K562 (cell line): ENCODE results near the gene ARMH1. TPM values are rescaled to one million over a fixed set of nuclear protein-coding genes. Genes with fewer than 3 reads are reported as not detected.

Experiments
- BRF1 ChIP-seq: IDR thresholded peaks from 3 replicates; pipeline ENCODE4 v1.6.1; 2011; ENCODE audit warnings: borderline replicate concordance, mild to moderate bottlenecking; ENCODE audit not compliant: insufficient read length; ENCODE audit errors: extremely low read depth
- CBFA2T2 ChIP-seq: fragments of 450-650 bp; conservative IDR thresholded peaks from 2 replicates; pipeline ENCODE4 v1.6.1; 2017; ENCODE audit warnings: mild to moderate bottlenecking
- CBX1 ChIP-seq: sonication (generic); IDR thresholded peaks from 2 replicates; pipeline ENCODE4 v1.6.1; 2016; ENCODE audit warnings: antibody characterized with exemption, low read depth, mild to moderate bottlenecking
- COPS2 ChIP-seq: fragments of 450-650 bp; conservative IDR thresholded peaks from 2 replicates; pipeline ENCODE4 v1.6.1; 2016; ENCODE audit warnings: mild to moderate bottlenecking, moderate library complexity
- ELF2 ChIP-seq: fragments of 250-450 bp; sonication (Bioruptor Pico); IDR thresholded peaks from 2 replicates; pipeline ENCODE4 v1.5.0; 2021; ENCODE audit warnings: mild to moderate bottlenecking
- IFI16 ChIP-seq: fragments of 250-450 bp; sonication (Bioruptor Pico); IDR thresholded peaks from 2 replicates; pipeline ENCODE4 v2.1.2; 2022; ENCODE audit warnings: mild to moderate bottlenecking, inconsistent platforms
- MTA3 ChIP-seq: fragments of 450-650 bp; formaldehyde crosslinking; IDR thresholded peaks from 2 replicates; pipeline ENCODE4 v1.6.1; 2017; ENCODE audit warnings: mild to moderate bottlenecking, borderline replicate concordance
- MYC ChIP-seq, 2 experiments: fragments of 250-450 bp in 1 of 2; sonication (Bioruptor Pico) in 1 of 2; IDR thresholded peaks; 2 replicates each; pipeline versions ENCODE4 v1.5.1 to v1.6.1; 2012 to 2021; ENCODE audit warnings: low read depth in 2 of 2, borderline replicate concordance in 1 of 2, improper control_type of control experiment in 1 of 2, low read length in 1 of 2, mild to moderate bottlenecking in 1 of 2, moderate library complexity in 1 of 2
- NFIC ChIP-seq: fragments of 450-650 bp; IDR thresholded peaks from 2 replicates; pipeline ENCODE4 v1.6.1; 2017; ENCODE audit warnings: mild to moderate bottlenecking, inconsistent platforms
- PHF8 ChIP-seq: fragments of 200-600 bp; sonication (generic); IDR thresholded peaks from 2 replicates; pipeline ENCODE4 v1.6.1; 2012; ENCODE audit warnings: mixed run types, mild to moderate bottlenecking, inconsistent platforms, low read length, moderate library complexity, borderline replicate concordance
- RBFOX2 ChIP-seq: fragments of 200-400 bp; formaldehyde crosslinking; IDR thresholded peaks from 2 replicates; pipeline ENCODE4 v1.6.1; 2017; ENCODE audit warnings: low read depth, mild to moderate bottlenecking, low read length, moderate library complexity
- RFX5 ChIP-seq: IDR thresholded peaks from 2 replicates; pipeline ENCODE4 v1.6.1; 2011; ENCODE audit warnings: low read depth, mild to moderate bottlenecking, improper control_type of control experiment, low read length
- RNF2 ChIP-seq: sonication (generic); IDR thresholded peaks from 2 replicates; pipeline ENCODE4 v1.6.1; 2016
- SRSF1 ChIP-seq: fragments of 200-400 bp; formaldehyde crosslinking; IDR thresholded peaks from 2 replicates; pipeline ENCODE4 v1.6.1; 2017; ENCODE audit warnings: mild to moderate bottlenecking, low read depth, low read length, moderate library complexity
- U2AF1 ChIP-seq: fragments of 200-400 bp; formaldehyde crosslinking; optimal IDR thresholded peaks from 2 replicates; pipeline ENCODE3; 2017; ENCODE audit warnings: mild to moderate bottlenecking, low read depth, low read length, moderate library complexity
- YY1 ChIP-seq, 3 experiments: IDR thresholded peaks; 2 replicates each; pipeline ENCODE4 v1.6.1; 2011; ENCODE audit warnings: low read length in 2 of 3, mild to moderate bottlenecking in 2 of 3, moderate library complexity in 2 of 3, borderline replicate concordance in 1 of 3, control low read depth in 1 of 3, low read depth in 1 of 3; ENCODE audit not compliant: insufficient read depth in 3 of 3, insufficient replicate concordance in 2 of 3, control insufficient read depth in 1 of 3, insufficient read length in 1 of 3; ENCODE audit errors: extremely low read depth in 1 of 3
- ZBTB43 ChIP-seq: sonication (generic); formaldehyde crosslinking; IDR thresholded peaks from 2 replicates; pipeline ENCODE4 v1.8.0; 2023; ENCODE audit warnings: mild to moderate bottlenecking, missing genetic modification reagents
- ZFP1 ChIP-seq: fragments of 450-650 bp; formaldehyde crosslinking; IDR thresholded peaks from 2 replicates; pipeline ENCODE4 v1.4.0; 2020; ENCODE audit warnings: mild to moderate bottlenecking, mixed read lengths
- ZNF239 ChIP-seq: fragments of 250-450 bp; sonication (Bioruptor Pico); IDR thresholded peaks from 2 replicates; pipeline ENCODE4 v1.4.0; 2020; ENCODE audit warnings: mild to moderate bottlenecking
- ZNF316 ChIP-seq: fragments of 450-650 bp; IDR thresholded peaks from 2 replicates; pipeline ENCODE4 v1.6.1; 2016
- ZNF347 ChIP-seq: fragments of 450-650 bp; formaldehyde crosslinking; IDR thresholded peaks from 2 replicates; pipeline ENCODE4 v1.4.0; 2020; ENCODE audit warnings: low read depth, mild to moderate bottlenecking, moderate library complexity
- polyA plus RNA-seq, 8 experiments: library from polyadenylated mRNA; depleted of rRNA in 4 of 8; stranded (reverse) in 5 of 8; unstranded in 3 of 8; fragments of >200 nt; fragmentation: Nextera tagmentation in 2 of 8; fragmentation: Illumina TruSeq in 1 of 8; extraction: Ambion mirVana in 2 of 8; extraction: Trizol in 1 of 8; gene quantifications; 2 replicates each; pipeline versions ENCODE4 v1.2.1 to v1.2.3, GENCODE V29; 2011 to 2014; ENCODE audit warnings: inconsistent platforms in 1 of 8, missing spikeins in 1 of 8
- total RNA-seq, 7 experiments: library from RNA; depleted of rRNA in 6 of 7; stranded (reverse); fragments of >200 nt in 6 of 7; fragmentation: Illumina TruSeq in 2 of 7; extraction: Trizol in 2 of 7; gene quantifications; 2 replicates each; pipeline versions ENCODE4 v1.2.1 to v1.2.3, GENCODE V29; 2011 to 2021; ENCODE audit warnings: low replicate concordance in 1 of 7
- TF ChIP-seq, protein P1 (sequence below): fragments of 250-450 bp; sonication (Bioruptor Pico); IDR thresholded peaks from 2 replicates; pipeline ENCODE4 v1.8.0; 2022; ENCODE audit warnings: moderate library complexity, mild to moderate bottlenecking, inconsistent platforms
- TF ChIP-seq, protein P2 (sequence below): fragments of 450-650 bp; IDR thresholded peaks from one replicate; pipeline ENCODE4 v1.6.1; 2018; ENCODE audit warnings: mild to moderate bottlenecking, moderate library complexity; ENCODE audit not compliant: partially characterized antibody

The ARMH1 gene
- total and polyA plus RNA-seq, 9 of the 15 experiments (the other 6 are each of a cell fraction or from before 2014, with no cell fraction given): 0.41 TPM; not detected in 8

DNA sequence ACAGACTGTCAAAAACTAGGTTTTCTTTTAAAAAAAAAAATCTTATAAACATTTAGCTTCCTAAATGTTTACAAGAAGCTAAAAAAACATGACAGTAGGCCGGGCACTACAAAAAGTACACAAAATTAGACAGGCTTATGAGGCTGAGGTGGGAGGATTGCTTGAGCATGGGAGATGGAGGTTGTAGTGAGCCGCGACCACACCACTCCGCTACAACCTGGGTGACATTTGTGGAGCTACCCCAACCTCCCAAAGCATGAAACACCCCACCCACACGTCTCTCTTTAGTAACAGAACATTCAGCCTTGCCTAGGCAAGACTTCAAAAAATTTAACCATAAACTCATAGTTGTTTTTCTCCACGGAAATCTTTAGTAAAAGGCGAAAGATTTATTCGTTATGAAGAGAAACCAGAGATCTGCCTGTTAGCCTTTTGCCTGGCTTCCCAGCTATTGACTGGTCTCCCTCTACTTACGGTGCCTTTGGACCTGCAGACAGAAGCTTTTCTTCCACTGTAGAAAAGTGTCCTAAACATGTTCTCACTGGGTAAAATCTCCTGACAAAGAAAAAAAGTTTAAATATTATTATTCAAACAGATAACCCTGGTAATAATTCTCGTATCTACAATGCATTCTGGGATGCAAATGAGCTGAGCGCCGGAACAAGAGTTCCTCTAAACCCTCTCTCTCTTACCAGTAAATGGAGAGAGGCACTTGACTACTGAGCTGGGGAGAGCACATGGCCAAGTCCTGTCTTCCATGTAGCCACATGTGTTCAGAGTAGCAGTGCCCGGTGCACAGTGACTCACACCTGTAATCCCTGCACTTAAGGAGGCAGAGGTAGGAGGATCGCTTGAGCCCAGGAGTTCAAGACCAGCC is 47.2 kb downstream of the ARMH1 start (continued):
- TF ChIP-seq U2AF1 (peak; percentile 96), MYC (IDR thresholded peaks at IDR 0.05; ENCODE audit: low read depth, low read length) (peak; percentile 99), MYC (CRISPR knock-in tag; IDR thresholded peaks at IDR 0.05; ENCODE audit: borderline replicate concordance, low read depth) (peak; percentile 85; the same call in 1 of the 2 replicates), YY1 (IDR thresholded peaks at IDR 0.05; ENCODE audit: borderline replicate concordance in 1 of 3, control insufficient read depth in 1 of 3, extremely low read depth in 1 of 3, insufficient read depth in 3 of 3, insufficient read length in 1 of 3, insufficient replicate concordance in 2 of 3, low read depth in 1 of 3, low read length in 2 of 3) (peak; percentile 11 to 95 (median 91)), CBFA2T2 (peak; percentile 53), BRF1 (no peak), ZBTB43 (peak; percentile 96), RBFOX2 (peak; percentile 94), COPS2 (no peak), RFX5 (0 out of 2 replicates have a peak, but pooled peaks have one; percentile 66), CBX1 (peak; percentile 100), SRSF1 (no peak), PHF8 (peak; percentile 56; the same call in 1 of the 2 replicates), RNF2 (peak; percentile 100), ZNF239 (CRISPR knock-in tag) (peak; percentile 70), IFI16 (CRISPR knock-in tag) (no peak), NFIC (peak; percentile 94), MTA3 (peak; percentile 99), ELF2 (peak; percentile 94), ZFP1 (CRISPR knock-in tag) (peak; percentile 92), ZNF347 (CRISPR knock-in tag) (peak; percentile 93), ZNF316 (peak; percentile 100)
- TF ChIP-seq, protein P1, sequence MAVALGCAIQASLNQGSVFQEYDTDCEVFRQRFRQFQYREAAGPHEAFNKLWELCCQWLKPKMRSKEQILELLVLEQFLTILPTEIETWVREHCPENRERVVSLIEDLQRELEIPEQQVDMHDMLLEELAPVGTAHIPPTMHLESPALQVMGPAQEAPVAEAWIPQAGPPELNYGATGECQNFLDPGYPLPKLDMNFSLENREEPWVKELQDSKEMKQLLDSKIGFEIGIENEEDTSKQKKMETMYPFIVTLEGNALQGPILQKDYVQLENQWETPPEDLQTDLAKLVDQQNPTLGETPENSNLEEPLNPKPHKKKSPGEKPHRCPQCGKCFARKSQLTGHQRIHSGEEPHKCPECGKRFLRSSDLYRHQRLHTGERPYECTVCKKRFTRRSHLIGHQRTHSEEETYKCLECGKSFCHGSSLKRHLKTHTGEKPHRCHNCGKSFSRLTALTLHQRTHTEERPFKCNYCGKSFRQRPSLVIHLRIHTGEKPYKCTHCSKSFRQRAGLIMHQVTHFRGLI (CRISPR knock-in tag): peak; percentile 37
- TF ChIP-seq, protein P2, sequence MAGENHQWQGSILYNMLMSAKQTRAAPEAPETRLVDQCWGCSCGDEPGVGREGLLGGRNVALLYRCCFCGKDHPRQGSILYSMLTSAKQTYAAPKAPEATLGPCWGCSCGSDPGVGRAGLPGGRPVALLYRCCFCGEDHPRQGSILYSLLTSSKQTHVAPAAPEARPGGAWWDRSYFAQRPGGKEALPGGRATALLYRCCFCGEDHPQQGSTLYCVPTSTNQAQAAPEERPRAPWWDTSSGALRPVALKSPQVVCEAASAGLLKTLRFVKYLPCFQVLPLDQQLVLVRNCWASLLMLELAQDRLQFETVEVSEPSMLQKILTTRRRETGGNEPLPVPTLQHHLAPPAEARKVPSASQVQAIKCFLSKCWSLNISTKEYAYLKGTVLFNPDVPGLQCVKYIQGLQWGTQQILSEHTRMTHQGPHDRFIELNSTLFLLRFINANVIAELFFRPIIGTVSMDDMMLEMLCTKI: no peak
